GM12891 (cell line): ENCODE data around the gene LAMA2.

ENCODE experiments used
- PAX5 ChIP-seq: IDR thresholded peaks from 2 replicates; pipeline ENCODE4 v1.6.1; 2011; ENCODE audit warnings: low read length, moderate library complexity, mild to moderate bottlenecking; ENCODE audit not compliant: insufficient read depth, severe bottlenecking
- POLR2A ChIP-seq: IDR thresholded peaks from 2 replicates; pipeline ENCODE4 v1.6.1; 2011; ENCODE audit warnings: low read depth, low read length, control low read depth
- POLR2AphosphoS5 ChIP-seq: IDR thresholded peaks from 2 replicates; pipeline ENCODE4 v1.6.1; 2011; ENCODE audit warnings: low read depth, low read length, control low read depth
- SPI1 ChIP-seq: IDR thresholded peaks from 2 replicates; pipeline ENCODE4 v1.6.1; 2011; ENCODE audit warnings: low read depth, low read length, control low read depth
- TAF1 ChIP-seq: IDR thresholded peaks from 2 replicates; pipeline ENCODE4 v1.6.1; 2011; ENCODE audit warnings: low read depth, low read length, control low read depth

- TF ChIP-seq POLR2A, result no peak
- no peak for TF ChIP-seq TAF1
- TF ChIP-seq POLR2AphosphoS5, result no peak
- TF ChIP-seq PAX5, result no peak
- no peak for TF ChIP-seq SPI1
These were observed 467.3 kb downstream of the LAMA2 start for GRCh38 chr6:129350278-129350677.
